GM12892 (cell line): ENCODE measurements around the gene MXI1.
"Not testable (repeated sequence)": the region's sequence is repeated elsewhere in the genome, so short reads cannot be mapped to it uniquely, and the experiment has no call there.

Experiments used
- DNase-seq: peaks from one replicate; pipeline ENCODE4 v3.0.0; 2011; ENCODE audit not compliant: insufficient read length
- FAIRE-seq: peaks from 2 replicates; lab custom pipeline; 2011; peaks lifted over from hg19 to GRCh38; lab: Jason Lieb, UNC
- POLR2A ChIP-seq: IDR thresholded peaks from 2 replicates; pipeline ENCODE4 v1.6.1; 2011; ENCODE audit warnings: low read depth, low read length, control low read depth
- POLR2AphosphoS5 ChIP-seq: IDR thresholded peaks from 2 replicates; pipeline ENCODE4 v1.6.1; 2011; ENCODE audit warnings: low read depth, low read length, control low read depth
- TAF1 ChIP-seq: IDR thresholded peaks from 2 replicates; pipeline ENCODE4 v1.6.1; 2011; ENCODE audit warnings: low read depth, mild to moderate bottlenecking, control low read depth, low read length, borderline replicate concordance

Gene MXI1

DNA sequence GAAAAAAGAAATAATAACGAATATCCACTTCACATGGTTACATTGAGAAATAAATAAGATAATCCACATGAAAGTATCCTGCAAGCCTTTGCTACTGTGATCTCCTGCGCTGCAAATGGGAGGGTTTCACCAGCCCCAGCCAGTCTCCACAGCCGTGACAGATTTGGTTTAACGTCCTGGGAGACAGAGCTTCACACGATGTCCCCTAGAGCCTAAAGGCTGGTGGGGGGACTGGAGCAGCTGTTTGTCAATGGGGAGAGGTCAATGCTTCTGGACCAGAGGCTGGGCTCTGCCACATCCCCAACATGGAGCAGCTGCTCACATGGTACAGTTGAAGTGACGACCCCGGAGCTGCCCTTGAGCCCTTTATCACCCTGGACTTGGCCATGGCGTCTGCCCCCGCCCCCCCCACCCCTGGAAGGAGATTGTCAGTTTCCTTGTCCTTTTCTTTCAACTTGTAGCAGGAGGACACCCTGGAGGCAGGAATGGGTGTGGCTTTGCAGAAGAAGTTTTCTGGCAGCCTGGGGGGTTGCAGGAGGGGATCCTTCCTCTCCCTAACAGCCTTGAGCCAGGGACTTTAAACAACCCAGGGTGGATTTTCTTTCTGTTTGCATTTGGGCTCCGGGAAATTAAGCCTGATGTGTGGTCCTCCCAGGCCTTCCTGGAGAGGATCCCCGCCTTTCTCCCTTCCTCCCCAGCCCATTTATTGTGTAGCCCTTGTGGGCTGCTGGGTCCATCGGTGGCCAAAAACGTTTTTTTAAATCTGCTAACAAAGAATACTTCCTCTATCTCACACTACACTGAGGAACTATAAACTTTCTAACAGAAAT, 37.0 kb upstream of the MXI1 start:
- FAIRE-seq (no peak), DNase-seq (no peak)
- no peak for TF ChIP-seq TAF1
- no peak for TF ChIP-seq POLR2AphosphoS5
- TF ChIP-seq POLR2A = no peak

DNA sequence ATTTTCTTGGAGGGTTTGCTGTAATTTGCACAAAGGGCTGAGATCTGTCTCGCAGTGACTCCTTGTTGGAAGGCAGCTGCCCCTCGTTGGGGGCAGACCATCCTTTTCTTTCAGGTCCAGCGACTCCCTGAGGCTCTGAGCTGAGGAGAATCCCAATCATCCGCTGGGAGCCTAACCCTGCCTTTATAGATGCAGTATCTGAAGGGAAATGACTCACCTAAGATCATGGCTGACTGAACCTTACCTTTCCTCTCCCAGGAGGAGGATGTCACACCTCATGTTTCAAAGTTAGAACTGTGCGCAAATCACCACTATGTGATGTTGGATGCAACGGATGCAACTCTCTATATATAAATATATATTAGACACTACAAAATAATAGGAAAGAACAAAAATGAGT, 36.4 kb upstream of the MXI1 start:
- DNase-seq (no peak), FAIRE-seq (no peak)

DNA sequence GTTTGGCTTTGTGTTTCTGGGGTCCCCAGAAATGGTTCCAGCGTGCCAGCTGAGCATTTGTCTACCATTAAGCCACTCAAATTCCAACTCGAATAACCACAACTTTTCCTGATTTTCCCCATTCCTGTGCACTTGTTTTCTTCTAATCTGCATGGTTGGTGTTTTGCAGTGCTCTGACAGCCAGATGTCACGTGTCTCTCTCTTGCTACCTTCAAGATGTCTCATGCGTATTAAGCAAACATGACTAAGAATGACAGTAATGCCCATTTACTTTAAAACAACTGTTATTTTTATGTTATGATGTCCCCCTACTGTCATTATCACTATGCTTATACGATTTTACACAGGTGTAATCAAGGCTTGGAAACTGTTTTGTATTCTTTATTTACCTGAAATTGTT, 35.2 kb upstream of the MXI1 start:
- TF ChIP-seq POLR2A (no peak), POLR2AphosphoS5 (no peak), TAF1 (no peak)
- FAIRE-seq (no peak), DNase-seq (no peak)

More for the DNA sequence above, 36.4 kb upstream of the MXI1 start:
- TF ChIP-seq POLR2A (no peak), TAF1 (no peak), POLR2AphosphoS5 (no peak)

DNA sequence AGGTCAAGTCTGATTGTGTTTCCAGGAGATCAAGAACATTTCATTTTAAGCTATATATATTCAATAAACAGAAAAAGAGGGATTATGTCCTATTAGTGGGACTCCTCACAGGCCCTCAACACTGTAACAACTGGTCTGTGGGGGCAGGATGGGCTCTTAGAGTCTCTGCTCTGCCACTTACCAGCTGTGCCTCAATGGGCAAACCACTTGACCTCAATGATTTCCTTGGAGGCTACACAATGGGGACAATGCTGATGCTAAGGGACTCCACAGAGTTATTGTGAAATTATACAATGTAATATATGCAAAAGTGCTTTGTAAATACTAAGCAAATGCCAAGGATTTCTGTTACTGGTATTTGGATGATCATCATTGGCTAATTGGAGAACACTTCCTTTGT, 33.2 kb upstream of the MXI1 start:
- TF ChIP-seq POLR2A = no peak
- no peak for TF ChIP-seq POLR2AphosphoS5
- TF ChIP-seq TAF1 = no peak
- no peak for FAIRE-seq
- no peak for DNase-seq

DNA sequence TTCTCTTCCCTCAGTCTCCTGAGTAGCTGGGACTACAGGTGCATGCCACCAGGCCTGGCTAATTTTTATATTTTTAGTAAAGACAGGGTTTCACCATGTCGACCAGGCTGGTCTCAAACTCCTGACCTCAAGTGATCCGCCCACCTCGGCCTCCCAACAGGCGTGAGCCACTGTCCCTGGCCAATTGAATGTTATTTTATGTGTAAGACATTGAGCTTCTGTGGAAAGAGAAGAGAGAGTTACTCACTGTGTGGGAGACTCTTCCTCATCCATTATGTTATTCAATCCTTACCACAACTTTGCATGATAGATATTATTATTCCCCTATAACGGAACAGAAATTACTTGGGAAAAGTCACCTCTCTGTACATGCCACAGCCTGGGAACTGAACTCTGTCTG, 32.6 kb upstream of the MXI1 start:
- FAIRE-seq (no peak), DNase-seq (no peak)
- TF ChIP-seq TAF1 (no peak), POLR2AphosphoS5 (no peak), POLR2A (no peak)

DNA sequence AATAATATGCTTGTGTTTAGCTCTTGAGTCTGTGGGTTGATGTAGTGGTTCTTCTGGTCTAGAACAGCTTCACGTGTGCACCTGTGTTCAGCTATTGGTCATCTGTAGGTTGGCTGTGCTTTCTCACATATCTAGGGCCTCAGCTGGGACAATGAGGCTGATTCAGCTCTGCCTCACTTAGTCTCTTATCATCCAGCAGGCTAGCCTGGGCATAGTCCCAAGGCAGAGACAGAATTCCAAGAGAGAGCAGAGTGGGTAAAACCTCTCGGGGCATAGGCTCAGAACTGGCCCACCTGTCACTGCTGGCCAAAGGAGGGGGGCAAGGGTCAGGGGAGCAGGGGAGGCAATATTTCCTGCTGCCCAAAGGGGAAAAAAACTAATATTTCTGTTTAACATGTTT, 32.0 kb upstream of the MXI1 start:
- DNase-seq = no peak
- FAIRE-seq = no peak

DNA sequence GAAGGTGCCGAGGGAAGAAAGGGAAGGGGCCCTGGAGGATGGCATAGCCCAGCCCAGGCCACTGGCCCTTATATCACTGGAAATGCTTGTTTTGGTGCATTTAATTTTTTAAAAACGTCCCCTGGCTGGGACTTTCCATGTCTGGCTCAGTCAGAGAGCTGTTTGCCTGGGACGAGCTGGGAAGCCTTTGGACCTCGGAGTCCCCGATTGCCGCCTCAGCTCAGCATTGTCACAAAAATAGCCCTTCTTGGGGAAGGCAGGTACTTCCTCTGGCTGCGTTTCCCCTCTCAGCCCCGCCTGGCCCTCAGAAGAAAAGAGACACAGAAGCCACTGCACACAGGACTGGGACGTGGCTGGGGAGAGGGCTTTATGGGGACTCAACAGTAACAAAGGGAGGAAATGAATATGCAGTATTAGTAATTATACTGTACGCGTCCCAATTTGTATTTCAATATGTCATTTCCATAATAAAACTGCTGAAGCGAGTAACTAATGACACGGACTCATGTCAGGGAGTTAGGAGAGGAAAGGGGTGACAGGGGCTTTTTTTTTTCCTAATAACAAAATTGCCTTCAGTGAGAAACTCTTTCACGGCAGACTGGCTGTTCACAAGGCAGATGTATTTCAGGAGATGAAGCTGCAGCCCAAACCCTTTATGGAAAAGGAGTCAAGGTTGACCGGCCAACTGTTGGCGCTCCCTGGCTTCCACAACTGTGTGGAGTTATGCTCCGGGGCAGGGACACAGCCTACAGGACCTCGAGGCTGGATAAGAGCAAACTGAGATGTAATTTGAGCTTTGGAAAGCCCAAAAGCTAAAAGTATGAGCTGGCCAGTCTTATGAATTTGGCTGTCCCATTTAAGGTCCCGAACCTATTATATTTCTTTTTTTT, 31.0 kb upstream of the MXI1 start:
- DNase-seq (no peak), FAIRE-seq (no peak)
- TF ChIP-seq POLR2A = no peak
- TF ChIP-seq TAF1 = no peak
- TF ChIP-seq POLR2AphosphoS5 = no peak

More for the DNA sequence above, 32.0 kb upstream of the MXI1 start:
- TF ChIP-seq TAF1 (no peak), POLR2A (no peak), POLR2AphosphoS5 (no peak)

DNA sequence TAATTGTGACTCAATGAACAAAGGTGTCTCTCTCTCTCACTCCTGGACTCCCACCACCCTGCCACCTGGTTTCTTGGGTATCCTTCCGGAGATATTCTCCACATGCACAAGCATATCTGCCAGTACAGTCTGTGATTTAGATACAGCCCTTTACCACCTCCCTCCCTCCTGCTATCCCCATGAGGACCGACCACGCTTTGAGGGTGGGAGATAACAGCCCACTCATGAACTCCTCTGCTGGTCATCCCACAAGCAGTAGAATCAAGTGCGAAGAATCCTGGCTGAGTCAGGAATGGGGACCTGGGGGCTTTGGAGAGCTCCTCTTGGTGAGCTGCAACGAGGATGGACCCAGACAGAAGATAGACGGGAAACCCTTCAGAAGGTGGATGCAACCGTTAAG, 28.2 kb upstream of the MXI1 start:
- no peak for DNase-seq
- no peak for TF ChIP-seq TAF1
- no peak for TF ChIP-seq POLR2AphosphoS5
- no peak for TF ChIP-seq POLR2A
- no peak for FAIRE-seq

DNA sequence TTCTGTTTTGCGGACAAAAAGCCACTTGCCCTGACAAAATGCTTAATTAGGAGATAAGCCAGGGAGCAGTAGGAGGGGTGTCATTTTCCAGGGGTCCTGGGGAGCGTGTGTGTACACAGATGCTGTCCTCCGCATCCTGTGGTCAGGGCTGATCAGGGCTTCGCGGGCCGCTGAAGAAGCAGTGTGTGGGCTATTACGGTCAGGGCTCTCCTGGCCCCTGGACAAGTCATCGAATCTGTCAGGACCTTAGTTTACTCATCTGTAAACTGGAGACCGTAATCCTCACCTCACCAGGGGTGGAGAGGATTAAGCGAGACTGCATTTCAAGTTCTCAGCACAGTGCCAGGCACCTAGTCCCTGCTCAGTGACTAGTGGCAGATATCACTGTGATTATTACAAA, 26.0 kb upstream of the MXI1 start:
- FAIRE-seq (no peak), DNase-seq (no peak)
- TF ChIP-seq TAF1 = no peak
- no peak for TF ChIP-seq POLR2A
- no peak for TF ChIP-seq POLR2AphosphoS5

DNA sequence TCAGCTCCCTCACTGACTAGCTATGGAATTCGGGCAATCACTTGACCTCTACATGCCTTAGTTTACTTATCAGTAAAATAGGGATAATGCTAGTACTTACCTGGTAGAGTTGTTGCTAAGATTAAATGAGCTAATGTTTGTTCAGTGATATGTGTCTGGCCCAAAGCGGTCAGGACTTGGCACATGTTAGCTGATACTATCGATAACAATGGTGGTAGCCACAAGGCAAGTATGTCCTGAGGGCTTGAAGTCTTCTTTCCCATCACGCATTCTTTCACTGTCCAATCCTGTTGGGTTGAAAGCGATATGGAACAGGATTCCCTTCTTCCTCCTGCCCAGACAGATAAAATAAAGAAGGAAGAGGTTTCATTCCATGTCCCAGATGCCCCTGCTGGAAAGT, 25.5 kb upstream of the MXI1 start:
- FAIRE-seq (no peak), DNase-seq (no peak)
- no peak for TF ChIP-seq TAF1
- no peak for TF ChIP-seq POLR2AphosphoS5
- no peak for TF ChIP-seq POLR2A

DNA sequence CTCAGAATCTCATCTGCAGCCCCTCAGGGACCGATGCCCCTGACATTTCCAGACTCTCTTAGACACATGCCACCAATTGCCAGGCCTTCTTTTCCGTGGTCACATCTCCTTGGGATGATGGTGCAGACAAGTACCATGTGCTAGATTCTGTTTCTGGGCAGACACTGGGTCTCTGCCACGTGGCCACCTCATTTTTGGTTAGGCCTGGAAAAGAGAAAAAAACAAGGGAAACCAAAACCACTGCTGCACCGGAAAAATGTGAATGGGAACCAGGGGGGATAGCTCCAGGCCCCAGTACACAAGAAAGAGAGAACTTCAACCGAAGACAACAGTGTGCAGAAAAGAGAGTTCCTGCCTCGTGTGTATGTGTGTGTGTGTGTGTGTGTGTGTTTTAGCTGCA, 23.0 kb upstream of the MXI1 start:
- no peak for FAIRE-seq
- no peak for DNase-seq
- TF ChIP-seq POLR2A (no peak), TAF1 (no peak), POLR2AphosphoS5 (no peak)

DNA sequence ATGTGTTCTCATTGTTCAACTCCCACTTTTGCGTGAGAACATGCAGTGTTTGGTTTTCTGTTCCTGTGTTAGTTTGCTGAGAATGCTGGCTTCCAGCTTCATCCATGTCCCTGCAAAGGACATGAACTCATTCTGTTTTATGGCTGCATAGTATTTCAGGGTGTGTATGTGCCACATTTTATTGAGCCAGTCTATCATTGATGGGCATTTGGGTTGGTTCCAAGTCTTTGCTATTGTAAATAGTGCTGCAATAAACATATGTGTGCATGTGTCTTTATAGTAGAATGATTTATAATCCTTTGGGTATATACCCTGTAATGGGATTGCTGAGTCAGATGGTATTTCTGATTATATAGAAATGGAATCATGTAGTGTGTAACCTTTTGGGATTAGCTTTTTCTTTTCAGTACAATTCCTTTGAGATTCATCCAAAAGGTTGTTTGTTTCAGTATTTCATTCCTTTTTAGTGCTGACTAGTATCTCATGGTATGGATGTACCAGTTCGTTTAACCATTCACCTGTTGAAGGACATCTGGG, 21.7 kb upstream of the MXI1 start:
- not testable (repeated sequence) for DNase-seq, FAIRE-seq
